GM21576 (cell line): Measurements from ENCODE around the gene FUBP3.

ENCODE experiments used
- ATAC-seq: cut with Tn5 transposase; IDR thresholded peaks from one replicate; pipeline ENCODE4 v1.9.1; 2021; ENCODE audit warnings: mild to moderate bottlenecking, moderate library complexity; ENCODE audit not compliant: unreplicated experiment

FUBP3 gene

DNA sequence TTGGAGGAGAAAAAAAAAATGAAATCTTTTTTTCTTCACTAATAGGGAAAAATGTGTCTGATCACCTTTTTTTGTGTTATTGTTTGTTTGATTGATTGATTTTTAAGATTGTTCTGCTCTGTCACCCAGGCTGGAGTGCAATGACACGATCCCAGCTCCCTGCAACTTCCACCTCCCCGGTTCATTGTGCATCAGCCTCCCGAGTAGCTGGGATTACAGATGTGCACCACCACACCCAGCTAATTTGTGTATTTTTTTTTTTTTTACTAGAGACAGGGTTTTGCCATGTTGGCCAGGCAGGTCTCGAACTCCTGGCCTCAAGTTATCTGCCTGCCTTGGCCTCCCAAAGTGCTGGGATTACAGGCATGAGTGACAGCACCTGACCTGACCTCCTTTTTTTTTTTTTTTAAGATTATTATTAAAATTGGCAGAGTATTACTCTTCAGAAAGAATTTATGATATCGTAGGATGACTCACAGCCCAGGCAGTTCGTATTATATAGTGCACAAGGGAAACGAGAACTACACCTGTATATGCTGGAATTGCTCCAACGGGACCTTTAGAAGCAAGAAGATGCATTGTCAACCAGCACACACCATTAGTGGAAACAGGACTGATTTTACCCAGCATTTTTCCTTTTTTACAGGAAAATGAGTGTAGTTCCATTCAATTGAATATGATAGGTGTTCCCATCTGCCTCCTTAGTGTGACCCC, 27.7 kb downstream of the FUBP3 start:
- no peak for ATAC-seq

DNA sequence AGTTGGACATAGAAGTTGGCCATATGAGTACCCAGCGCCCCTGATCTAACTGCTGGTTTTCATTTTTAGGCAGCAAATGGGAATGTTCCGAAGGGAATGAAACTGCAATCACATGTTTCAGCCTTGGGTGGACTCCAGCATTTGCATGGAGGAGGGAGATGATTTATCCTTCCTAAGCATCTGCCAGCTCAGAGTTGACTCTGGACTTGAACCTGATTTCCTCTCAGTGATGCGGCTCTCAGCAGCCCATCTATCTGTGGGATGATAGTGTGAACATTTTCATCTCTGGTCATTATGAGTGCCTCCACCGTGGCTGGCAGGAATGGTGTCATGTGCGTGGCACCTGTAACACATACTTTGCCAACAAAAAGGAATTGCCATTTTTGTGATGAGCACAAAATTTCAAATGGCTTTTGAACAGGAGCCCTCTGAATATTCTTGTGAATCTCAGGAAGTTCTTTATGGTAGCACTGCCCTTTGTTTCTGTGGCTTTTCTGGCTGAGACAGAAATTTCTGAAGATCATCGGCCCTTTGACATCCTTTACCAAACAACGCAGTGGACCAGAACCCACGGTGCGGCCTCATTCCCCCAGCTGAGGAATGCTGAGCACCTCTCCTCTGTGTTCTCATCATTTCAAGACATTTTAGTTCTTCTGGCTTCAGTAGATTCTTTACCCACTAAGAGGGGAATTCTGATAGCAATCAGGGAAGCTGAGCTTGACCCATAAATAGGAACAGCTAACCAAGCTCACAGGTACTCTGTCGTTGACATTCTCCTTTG, 28.5 kb downstream of the FUBP3 start:
- no peak for ATAC-seq

DNA sequence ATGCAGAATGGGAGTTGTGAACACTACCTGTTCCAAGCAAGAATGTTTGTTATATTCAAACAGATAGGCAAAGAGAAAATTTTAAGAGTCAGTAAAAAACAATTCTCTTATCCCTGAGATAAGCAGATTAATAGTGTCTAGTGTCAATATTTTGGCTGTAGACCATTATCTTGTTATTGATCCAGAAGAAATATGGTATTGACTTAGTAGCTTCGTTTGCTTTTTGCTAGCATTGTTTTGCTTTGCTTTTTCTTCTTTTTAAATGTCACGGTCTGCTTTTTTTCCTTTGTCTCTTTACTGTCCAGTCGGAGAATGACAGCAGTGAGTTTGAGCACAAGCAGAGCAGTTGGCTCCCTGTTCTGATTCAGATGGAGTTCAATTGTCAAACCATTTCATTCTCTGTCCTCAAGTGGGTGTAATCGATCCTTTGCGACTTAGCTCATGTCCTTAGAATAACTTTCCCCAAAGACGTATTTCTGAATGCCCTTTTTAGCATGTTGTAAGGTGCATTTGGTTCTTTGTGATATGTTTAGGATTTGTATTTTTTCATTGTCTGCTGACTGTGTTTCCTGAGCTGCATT, 29.3 kb downstream of the FUBP3 start:
- no peak for ATAC-seq

DNA sequence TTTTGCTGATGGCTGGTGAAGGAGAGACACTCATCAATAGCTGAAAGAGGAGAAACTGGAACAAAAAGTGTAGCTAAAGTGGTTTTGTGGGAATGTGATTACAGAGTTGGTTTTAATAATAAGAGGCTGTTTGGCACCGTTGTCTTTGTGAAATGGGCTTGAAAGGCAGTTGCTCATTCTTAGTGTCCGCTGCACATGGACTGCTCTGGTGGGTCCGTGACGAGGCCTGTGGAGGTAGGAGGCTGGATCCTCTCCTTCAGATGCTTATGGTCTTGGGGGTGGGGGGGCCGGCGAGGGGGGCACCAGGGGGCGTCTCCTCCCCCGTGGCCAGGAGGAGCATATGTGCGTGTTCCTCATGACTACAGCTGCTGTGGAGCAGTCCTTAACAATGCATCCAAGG, 29.8 kb downstream of the FUBP3 start:
- ATAC-seq, result no peak

DNA sequence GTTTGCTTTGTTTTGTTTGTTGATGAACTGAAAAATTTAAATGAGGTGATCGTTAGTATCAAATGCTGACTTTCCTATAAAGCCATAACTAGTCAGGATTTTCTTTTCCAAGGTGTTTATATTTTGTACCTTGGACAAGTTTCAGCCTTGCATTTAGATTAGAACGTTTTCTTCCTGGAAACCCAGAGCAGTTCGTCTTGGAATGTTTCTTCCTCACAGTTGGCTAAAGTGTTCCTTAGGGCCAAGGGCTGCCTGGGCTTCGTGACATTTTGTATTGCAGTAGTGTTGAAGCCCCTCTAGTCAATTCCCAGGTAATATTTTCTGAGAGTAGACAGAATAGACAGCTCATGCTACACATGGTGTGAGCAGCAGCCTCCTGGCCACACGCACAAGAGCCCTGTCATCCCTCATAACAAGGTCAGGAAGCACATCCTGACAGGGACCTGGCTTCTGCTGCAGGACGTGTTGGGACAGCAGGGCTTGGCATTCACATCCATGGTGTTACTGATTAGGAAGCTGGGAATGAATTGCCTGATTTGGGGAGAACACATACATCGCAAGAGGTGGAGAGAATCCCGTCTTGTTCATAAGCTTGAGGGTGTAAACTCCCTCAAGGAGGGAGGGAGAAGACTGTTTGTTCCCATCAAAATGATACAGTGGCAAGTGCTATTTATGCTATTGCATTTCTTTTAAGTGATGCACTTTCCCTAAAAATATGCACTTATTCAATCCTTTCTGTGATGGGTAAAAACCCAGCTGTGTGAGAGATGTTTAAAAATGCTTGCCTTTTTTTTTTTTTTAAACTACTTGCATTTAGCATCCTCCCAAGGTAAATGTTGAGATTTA, 31.7 kb downstream of the FUBP3 start:
- ATAC-seq, result no peak

DNA sequence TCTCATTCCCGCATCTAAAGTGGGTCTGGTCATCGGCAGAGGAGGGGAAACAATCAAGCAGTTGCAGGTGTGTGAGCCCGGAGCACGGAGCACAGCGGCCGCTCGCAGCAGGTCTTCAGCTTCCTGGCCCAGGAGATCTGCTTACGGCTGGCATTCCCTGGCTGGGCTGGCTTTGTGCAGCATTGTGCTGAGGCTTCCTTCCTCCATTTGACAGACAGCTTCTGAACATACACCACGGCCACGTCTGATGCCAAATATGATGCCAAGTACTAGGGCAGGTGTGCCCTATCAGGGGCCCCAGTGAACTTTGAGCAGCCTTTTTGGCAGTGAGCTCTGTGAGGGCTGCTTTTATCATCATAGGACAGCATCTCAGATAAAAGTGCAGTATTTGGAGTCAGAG, 37.1 kb downstream of the FUBP3 start:
- ATAC-seq, result no peak

DNA sequence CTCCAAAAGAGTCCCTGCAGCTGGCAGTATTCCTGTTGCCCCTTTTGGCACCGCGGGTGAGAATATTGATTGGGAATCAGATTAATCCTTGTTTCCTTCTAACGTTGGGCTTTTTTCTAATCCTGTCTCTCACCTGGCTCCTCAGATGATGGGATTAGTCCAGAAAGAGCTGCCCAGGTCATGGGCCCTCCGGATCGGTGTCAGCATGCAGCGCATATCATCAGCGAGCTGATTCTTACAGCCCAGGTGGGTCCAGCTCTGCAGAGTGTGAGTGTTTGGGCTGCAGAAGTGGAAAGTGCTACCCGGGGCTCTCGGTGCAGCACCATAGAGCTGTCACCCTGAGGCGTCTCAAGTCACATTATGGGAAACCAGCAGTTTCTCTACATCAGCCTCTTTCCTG, 44.1 kb downstream of the FUBP3 start:
- ATAC-seq, result no peak

DNA sequence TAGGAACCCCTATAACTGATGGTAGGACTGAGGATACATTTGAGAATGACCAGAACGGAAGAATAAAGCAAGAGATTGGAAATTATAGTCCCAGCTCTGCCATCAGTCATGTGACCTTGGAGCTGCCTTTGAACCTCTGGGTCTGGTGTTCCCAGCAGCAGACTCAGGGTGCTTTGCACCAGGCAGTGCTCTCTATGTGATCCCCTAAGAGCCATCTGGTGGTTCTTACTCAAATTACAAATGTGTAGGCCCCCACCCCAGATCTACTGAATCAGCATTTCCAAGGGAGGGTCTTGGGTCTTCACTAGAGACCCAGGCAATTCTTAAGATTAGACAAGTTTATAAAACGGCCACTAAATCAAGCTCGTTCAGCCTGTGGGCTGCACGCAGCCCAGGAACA, 44.8 kb downstream of the FUBP3 start:
- no peak for ATAC-seq

DNA sequence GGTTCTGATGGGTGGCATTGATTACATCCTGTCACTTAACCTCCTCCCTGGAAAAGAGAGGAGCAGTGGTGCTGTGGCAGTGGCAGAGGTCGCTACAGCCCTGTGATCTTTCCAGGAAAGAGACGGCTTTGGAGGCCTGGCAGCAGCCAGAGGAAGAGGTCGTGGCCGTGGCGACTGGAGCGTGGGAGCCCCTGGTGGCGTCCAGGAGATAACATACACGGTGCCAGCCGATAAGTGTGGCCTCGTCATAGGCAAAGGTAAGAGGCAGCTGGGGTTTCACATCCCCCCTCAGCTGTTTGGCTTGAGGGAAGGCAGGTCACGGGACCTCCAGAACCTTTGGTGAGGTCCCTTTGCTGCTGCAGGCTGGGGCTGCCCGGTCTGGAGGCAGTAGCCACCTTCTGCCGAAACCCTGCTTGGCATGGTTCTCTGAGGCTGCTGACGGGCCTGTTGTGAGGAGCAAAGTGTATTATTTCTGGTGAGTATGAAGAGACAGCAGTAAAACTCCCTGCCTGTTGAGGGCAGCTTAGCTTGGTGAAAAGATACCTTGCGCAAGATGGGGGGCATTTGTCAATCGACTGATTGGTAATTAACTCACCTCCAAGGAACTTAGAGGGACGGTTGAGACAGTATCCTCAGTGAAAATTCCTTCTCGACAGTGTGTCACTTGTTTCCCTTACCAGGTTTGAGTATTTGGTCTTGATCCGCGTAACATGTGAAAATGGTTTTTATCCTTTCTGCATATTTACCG, 47.0 kb downstream of the FUBP3 start:
- no peak for ATAC-seq

DNA sequence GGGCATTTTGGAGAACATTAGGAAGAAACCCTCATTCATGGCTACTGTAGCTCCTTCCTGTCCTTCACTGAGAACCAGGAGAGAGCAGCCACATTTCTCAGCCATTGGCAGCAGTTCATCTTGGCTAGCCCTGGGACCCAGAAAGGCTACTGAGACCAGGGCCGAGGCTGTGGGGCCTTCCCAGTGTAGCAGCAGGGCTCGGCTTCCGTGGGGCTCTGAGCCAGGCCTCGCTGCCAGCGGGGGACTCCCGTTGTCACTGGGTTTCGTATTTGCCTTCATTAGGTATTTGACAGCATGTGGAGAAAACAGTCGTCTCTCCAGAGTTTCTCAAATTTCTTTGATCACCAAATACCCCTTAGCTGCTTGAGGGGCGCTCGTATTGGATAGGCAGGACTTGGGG, 47.7 kb downstream of the FUBP3 start:
- ATAC-seq, result no peak

DNA sequence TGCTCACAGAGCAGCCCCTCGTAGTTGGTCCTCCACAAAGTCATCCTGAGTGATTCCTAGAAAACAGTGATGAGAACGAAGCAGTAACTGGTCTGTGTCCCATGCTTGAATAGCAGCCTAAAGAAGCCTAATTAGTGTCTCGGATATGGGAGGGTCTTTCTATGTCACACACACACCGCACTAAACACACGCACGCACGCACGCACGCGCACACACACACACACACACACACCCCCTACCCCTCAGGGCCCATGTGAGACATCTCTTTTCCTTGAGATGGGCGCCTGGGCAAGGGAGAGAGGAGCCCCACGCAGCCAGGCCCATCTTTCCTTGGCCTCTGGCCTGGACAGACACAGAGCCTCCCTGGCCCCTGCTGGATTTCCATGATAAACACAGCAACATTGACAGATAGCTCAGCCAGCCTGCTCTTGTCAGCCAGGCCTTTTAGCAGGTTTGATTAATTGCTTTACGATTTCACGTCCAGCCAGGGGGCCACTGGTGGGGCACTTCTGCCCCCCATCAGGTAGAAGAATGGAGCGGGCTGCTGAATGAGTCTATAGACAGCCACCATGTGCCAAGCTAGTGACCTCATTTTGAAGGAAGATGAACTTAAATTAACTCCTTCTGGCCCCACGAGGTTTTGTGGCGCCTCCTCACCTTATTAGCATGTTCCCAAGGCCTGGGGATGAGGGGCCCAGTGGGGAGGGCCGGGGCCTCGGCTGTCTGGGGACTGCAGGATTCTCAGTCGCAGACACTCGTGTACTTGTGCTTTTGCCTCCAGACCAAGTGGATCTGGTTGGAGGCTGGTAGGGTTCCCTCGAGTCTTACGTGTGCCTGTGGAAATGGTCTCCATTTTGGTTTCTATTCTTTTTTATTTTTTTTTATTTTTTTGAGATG, 48.8 kb downstream of the FUBP3 start:
- ATAC-seq, result no peak

DNA sequence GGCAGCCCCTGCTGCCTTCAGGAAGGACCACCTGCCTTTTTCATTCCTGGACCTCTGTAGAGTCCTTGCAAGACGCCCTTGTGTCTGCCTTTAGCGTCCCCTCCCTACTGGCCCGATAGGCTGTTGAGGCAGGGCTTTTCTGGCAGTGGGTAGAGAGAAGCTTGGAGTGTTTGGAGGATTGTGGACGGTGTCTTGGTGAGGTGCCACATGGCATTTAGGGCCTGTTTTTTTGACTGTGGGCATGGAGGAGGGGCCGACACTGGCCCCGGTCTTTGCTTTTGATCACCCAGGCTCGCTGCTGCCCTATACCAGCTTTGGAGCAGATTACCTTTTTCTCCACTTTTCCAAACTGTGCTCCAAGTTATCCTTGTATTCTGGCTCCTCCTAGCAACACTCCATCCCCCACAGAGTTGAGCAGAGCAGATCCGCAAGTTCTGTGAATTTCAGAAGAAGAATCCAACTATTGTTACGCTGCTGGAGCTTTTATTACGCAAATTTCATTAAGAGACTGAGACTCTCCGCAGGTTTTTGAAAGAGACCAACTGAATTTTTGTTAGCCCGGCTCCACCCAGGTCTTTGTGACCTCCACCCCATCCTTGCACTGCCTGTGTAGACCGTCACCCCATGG, 50.2 kb downstream of the FUBP3 start:
- ATAC-seq, result no peak

DNA sequence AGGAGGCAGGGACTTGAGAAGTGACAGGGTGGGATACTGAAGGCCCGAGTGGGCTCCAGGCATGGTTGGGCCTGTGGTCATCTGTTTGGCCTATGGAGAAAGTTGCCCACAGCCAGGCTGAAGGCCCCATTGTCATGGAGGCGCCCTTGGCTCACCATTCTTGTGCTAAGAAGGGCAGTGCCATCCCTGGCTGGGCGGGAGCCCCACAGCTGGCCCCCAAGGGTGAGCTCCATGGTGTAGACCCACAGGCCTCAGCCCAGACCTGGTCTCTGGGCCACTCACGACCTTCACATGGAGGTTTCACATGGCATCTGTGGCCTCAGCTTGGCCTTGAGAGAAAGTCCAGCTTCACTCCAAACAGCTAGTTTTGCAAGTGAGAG, 50.7 kb downstream of the FUBP3 start:
- ATAC-seq, result no peak

DNA sequence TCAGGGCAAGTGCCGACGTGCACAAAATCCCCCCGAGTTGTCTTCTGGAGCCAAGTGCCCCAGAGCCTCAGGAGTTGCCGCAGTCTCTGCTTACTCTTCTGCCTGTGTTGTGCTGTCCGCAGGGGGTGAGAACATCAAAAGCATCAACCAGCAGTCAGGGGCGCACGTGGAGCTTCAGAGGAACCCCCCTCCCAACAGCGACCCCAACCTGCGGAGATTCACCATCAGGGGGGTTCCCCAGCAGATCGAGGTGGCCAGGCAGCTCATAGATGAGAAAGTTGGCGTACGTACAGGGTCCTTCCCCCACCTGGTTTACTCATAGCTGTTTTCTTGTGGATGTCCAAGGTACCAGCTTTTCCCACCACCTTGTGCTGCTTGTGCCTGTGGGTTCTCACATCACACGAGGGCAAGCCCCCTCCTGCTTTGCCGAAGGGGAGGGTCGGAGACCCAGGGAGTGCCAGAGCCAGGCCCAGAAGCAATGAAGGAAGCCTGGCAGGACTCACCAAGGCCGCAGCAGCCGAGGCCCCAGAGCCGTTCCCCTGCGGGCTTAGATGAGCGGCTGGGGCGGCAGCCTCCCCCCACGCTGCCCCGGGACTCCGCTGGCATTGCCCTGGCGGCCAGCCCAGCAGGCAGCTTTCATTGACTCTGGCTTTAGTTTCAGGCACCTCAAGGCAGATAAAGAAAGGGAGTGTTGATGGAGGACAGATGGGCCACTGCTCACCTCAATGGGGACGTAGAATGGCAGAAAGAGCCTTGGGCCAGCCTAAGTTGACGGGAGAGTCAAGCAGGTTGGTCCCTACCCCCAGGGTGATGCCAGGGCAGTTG, 51.3 kb downstream of the FUBP3 start:
- no peak for ATAC-seq

DNA sequence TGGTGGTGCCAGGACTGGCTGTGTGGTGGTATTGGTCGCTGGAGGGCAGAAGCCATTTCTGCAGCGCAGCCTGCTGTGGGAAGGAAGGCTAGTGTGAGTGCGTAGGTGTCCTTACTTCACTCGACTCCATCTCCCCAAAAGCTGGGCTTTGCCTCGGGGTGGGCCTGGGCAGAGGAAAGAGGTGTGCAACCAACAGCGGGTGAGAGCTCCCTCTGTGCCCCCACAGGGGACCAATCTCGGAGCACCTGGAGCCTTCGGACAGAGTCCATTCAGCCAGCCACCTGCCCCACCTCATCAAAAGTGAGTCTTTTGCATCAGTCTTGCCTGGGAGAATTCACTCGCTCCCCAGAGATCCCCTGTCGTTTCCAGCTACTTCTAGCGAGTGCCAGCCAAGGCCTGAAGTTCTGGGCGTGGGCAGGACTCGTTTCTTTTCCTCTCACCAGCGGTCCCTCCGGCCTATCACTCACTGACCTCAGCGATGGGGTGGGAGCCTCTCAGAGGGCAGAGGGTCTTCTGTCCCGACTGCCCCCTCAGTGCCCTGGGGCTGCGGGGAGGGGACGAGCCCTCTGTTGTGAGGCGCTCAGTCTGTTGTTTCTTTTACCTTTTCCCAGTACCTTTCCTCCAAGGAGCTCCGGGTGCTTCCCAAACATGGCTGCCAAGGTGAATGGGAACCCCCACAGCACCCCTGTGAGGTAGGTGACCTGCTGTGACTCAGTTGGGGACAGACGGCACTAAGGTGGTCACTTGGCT, 52.1 kb downstream of the FUBP3 start:
- ATAC-seq, result no peak

DNA sequence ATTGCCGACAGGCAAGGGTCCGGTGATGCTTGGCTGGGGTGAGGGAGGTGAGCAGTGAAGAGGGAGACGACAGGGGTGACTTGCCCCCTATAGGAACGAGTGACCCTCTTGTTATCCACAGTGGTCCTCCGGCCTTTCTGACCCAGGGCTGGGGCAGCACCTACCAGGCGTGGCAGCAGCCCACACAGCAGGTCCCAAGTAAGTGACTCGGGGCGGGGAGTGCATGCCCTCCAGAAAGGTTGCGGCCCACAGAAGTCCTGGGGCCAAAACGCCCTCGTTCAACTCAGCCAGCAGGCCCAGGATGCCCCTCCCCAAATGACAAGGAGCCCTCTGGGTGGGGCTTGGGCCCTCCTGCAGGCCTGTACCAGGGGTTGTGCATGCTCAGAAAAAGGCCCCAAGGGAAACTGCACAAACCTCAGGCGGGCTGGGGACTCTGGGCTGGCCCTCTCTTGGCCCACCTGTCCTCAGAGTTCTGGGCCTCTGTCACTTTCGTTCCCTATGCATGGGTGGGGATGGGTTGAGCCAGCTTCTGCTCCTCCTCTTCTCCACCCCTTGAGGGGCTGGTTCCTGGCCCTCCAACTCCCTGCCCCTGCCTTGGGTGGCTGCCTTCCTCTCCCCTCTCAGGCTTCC, 52.8 kb downstream of the FUBP3 start:
- ATAC-seq, result no peak

DNA sequence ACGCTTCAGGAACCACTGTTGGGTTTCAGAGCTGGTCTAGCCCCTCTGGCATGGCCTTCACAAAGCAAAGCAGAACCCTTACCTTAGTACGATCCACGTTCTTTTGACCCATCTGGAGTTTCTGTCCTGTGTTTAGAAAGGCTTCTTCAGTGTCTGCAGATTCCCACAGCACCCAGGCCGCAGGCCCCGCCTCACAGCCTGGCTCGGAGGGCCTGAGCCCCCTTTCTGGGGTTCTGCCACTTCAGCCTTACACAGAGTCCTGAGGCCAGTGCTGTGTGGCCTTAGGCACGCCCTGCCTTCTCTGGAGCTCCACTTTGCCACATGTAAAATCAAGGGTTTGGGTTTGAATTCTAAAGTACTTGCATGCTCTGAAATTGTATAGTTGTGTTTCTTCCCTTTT, 53.5 kb downstream of the FUBP3 start:
- no peak for ATAC-seq
